Endometrial microvascular endothelial cells (primary cell): Measurements from ENCODE around the gene METTL18. TPM values are rescaled to one million over a fixed set of nuclear protein-coding genes. Genes with fewer than 3 reads are reported as not detected.

Source experiments
- total RNA-seq: library from RNA; depleted of rRNA; stranded (reverse); fragments of >200 nt; gene quantifications from one replicate; pipeline ENCODE4 v1.2.3, GENCODE V29; 2015; ENCODE audit errors: inconsistent ontology term

Gene METTL18
- total RNA-seq, 1 donor from 2014 or later = 3.7 TPM

Other genes starting within 250 kb of the METTL18 start
- not detected for gene F5, start 208.4 kb downstream of the METTL18 start, total RNA-seq
- gene SELP, start 164.8 kb downstream of the METTL18 start, total RNA-seq = 3.3 TPM
- gene SELL, start 83.3 kb downstream of the METTL18 start, total RNA-seq = not detected
- 5.9 TPM for gene SELE, start 60.8 kb downstream of the METTL18 start, total RNA-seq
- 5.2 TPM for gene SCYL3, start 99.0 kb upstream of the METTL18 start, total RNA-seq